Measurements from ENCODE around the gene MYCL.
A peak's percentile ranks its signal among the peaks of the same experiment; 100 is the strongest.

Gene MYCL

DNA sequence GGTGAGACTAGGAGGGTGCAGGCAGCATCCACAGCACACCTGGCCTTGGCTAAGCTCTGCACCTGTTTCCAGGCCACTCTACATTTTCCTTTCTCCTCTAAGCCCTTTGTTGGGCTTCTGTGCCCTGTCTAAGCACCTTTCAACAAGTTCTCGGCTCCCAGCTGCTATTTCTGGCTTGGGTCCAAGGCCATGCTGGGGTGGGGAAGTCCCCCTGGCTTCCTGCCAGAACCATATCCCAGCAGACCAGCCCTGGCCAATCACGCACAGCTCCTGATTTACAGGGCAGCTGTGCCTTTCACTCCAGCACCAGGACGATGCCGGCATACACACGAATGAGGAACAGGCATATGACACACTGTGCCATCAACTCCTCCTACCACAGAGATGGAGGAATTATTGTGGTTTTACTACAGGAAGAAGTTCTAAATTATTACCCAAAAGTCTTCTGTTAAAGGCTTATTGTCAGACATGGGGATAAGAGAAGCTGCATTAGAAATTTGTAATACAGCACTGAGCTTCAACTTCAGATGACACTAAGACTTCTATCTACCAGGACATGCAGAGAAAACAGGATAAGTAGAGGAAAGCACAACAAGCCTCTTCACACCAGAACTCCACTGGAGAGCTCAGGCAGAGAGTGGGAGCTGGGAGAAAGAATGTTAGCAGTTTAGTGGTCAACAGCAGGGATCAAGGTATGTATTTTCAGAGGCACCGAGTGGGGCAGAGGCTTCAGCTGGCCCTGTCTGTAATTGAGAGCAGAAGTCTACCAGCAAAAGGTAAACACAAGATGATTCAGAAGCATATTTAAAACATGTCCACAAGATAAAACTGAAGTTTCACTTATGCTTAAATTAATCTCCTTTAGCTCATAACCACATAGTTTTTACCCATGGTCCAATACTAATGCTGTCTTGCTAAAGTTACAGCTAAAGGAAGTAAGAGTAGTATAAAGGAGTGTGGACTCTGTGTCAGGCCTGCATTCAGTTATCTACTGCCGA lies 55.8 kb downstream of the MYCL start:
- no peak overlapping the region for H3K4me3 Mint-ChIP-seq
- H3K36me3 Mint-ChIP-seq (ENCODE audit: low read depth): peaks cover 67% of the 10 kb centered on the region
- no peaks in the 10 kb centered on the region for H3K27me3 Mint-ChIP-seq
- H3K9me3 Mint-ChIP-seq: no peaks in the 10 kb centered on the region
- intact Hi-C loops (cut with micrococcal nuclease): loop anchor here (5.0 kb wide), 1 partner anchor 46 kb away; no protein-coding TSS in a partner anchor
- peaks cover 54% of the 10 kb centered on the region for H3K4me1 Mint-ChIP-seq (ENCODE audit: low read depth)
- peak overlapping the region; percentile 92 for H3K27ac Mint-ChIP-seq

Data from dendritic cell treated with granulocyte-macrophage colony-stimulating factor and Interleukin-4, amounts not matched to agents 40 ng/mL and 50 ng/mL, for 4 days (primary cell).